HepG2 (cell line): Measurements from ENCODE around the gene SLC27A1. TPM values are rescaled to one million over a fixed set of nuclear protein-coding genes. Genes with fewer than 3 reads are reported as not detected.

Source experiments
- ATAC-seq: fragments of 200-7000 bp; cut with Tn5 transposase; 3 replicates; pipeline ENCODE4 v1.9.1; 2020; ENCODE audit warnings: mild to moderate bottlenecking, moderate library complexity
- BruUV-seq: library from RNA; stranded (reverse); fragments of 400-500 nt; replicated peaks from 2 replicates; lab custom pipeline; 2021; lab: Mats Ljungman, UMichigan
- CTCF ChIA-PET: fragments of 300-600 bp; formaldehyde crosslinking; extraction: SDS; loops from one replicate; lab custom pipeline; 2021; ENCODE audit warnings: low total read pairs, inconsistent platforms, low intra/inter-chr PET ratio; lab: Yijun Ruan, JAX
- POLR2A ChIA-PET: fragments of 350-600 bp; sonication (Branson Sonifier 250); formaldehyde crosslinking; loops from one replicate; lab custom pipeline; 2020; ENCODE audit warnings: antibody characterized with exemption, inconsistent platforms; lab: Yijun Ruan, JAX
- DNase-seq: peaks from one replicate; pipeline ENCODE4 v3.0.0-alpha.2; 2015; ENCODE audit warnings: low spot score
- FAIRE-seq: peaks from 3 replicates; lab custom pipeline; 2011; peaks lifted over from hg19 to GRCh38; lab: Jason Lieb, UNC
- H2AFZ ChIP-seq: one replicate; pipeline ENCODE4 v1.6.1; 2011; ENCODE audit warnings: low read length, inconsistent platforms
- H3K27ac ChIP-seq: fragments of 300-600 bp; 3 replicates; pipeline ENCODE4 v1.8.0; 2011; ENCODE audit warnings: mixed run types, mild to moderate bottlenecking, mixed read lengths, low read length, inconsistent platforms; ENCODE audit not compliant: insufficient read depth; ENCODE audit errors: extremely low read length
- H3K27me3 ChIP-seq, 2 experiments: fragments of 200-600 bp in 1 of 2; 2 replicates in 1 of 2; 3 replicates in 1 of 2; pipeline versions ENCODE4 v1.6.0 to v1.8.0; 2011; ENCODE audit warnings: low read length in 2 of 2, mild to moderate bottlenecking in 2 of 2, moderate library complexity in 2 of 2, inconsistent platforms in 1 of 2; ENCODE audit not compliant: insufficient read depth in 2 of 2, control insufficient read depth in 1 of 2
- H3K36me3 ChIP-seq, 2 experiments: fragments of 200-600 bp in 1 of 2; replicated peaks in 1 of 2; 2 replicates in 1 of 2; 3 replicates in 1 of 2; pipeline versions ENCODE4 v1.5.1 to v1.8.0; 2011; ENCODE audit warnings: low read length in 2 of 2, inconsistent platforms in 1 of 2; ENCODE audit not compliant: insufficient read depth in 2 of 2, control insufficient read depth in 1 of 2
- H3K4me1 ChIP-seq: 2 replicates; pipeline ENCODE4 v1.5.1; 2012; ENCODE audit warnings: low read length, inconsistent platforms; ENCODE audit not compliant: insufficient read depth
- H3K4me2 ChIP-seq: 2 replicates; pipeline ENCODE4 v1.6.0; 2011; ENCODE audit warnings: low read depth, low read length, inconsistent platforms
- H3K4me3 ChIP-seq, 3 experiments: fragments of 200-600 bp in 1 of 3; sonication (generic), shearing (Covaris generic) in 1 of 3; replicated peaks in 1 of 3; 2 replicates each; pipeline ENCODE4 v1.5.1; 2011 to 2016; ENCODE audit warnings: low read length in 3 of 3, inconsistent platforms in 2 of 3, low read depth in 2 of 3, mild to moderate bottlenecking in 2 of 3, control low read depth in 1 of 3, mixed read lengths in 1 of 3; ENCODE audit not compliant: insufficient read depth in 1 of 3
- H3K79me2 ChIP-seq: one replicate; pipeline ENCODE4 v1.6.1; 2011; ENCODE audit warnings: low read length, inconsistent platforms; ENCODE audit not compliant: insufficient read depth
- H3K9ac ChIP-seq: 2 replicates; pipeline ENCODE4 v1.6.0; 2011; ENCODE audit warnings: mild to moderate bottlenecking, low read depth, low read length, inconsistent platforms; ENCODE audit not compliant: insufficient read depth
- H3K9me3 ChIP-seq: 2 replicates; pipeline ENCODE4 v1.5.1; 2012; ENCODE audit warnings: mild to moderate bottlenecking, low read length
- H4K20me1 ChIP-seq: 2 replicates; pipeline ENCODE4 v1.6.0; 2011; ENCODE audit warnings: inconsistent platforms, mild to moderate bottlenecking, low read length, moderate library complexity; ENCODE audit not compliant: insufficient read depth
- JDP2 ChIP-seq: sonication (generic); formaldehyde crosslinking; IDR thresholded peaks from 2 replicates; pipeline ENCODE4 v1.8.1; 2022; ENCODE audit warnings: missing genetic modification reagents, borderline replicate concordance
- NFIB ChIP-seq: sonication (generic); formaldehyde crosslinking; IDR thresholded peaks from 2 replicates; pipeline ENCODE4 v1.9.0; 2021; ENCODE audit warnings: missing genetic modification reagents, mild to moderate bottlenecking, borderline replicate concordance
- PHB2 ChIP-seq: fragments of 450-650 bp; IDR thresholded peaks from 2 replicates; pipeline ENCODE4 v1.6.1; 2018; ENCODE audit not compliant: partially characterized antibody
- SNAPC4 ChIP-seq: sonication (generic); formaldehyde crosslinking; IDR thresholded peaks from 2 replicates; pipeline ENCODE4 v1.4.0; 2020; ENCODE audit warnings: mild to moderate bottlenecking, missing genetic modification reagents
- SP2 ChIP-seq: sonication (generic); formaldehyde crosslinking; IDR thresholded peaks from 2 replicates; pipeline ENCODE4 v1.5.1; 2020; ENCODE audit warnings: mild to moderate bottlenecking, missing genetic modification reagents
- THAP7 ChIP-seq: sonication (generic); formaldehyde crosslinking; IDR thresholded peaks from 2 replicates; pipeline ENCODE4 v1.8.1; 2023; ENCODE audit warnings: mild to moderate bottlenecking, missing genetic modification reagents
- TOPORS ChIP-seq: sonication (generic); formaldehyde crosslinking; IDR thresholded peaks from 2 replicates; pipeline ENCODE4 v1.8.0; 2023; ENCODE audit warnings: mild to moderate bottlenecking, missing genetic modification reagents
- ZC3H13 ChIP-seq: sonication (generic); formaldehyde crosslinking; IDR thresholded peaks from 2 replicates; pipeline ENCODE4 v1.8.1; 2023; ENCODE audit warnings: mild to moderate bottlenecking, missing genetic modification reagents, moderate library complexity
- ZNF605 ChIP-seq: sonication (generic); formaldehyde crosslinking; IDR thresholded peaks from 2 replicates; pipeline ENCODE4 v1.8.0; 2022; ENCODE audit warnings: mild to moderate bottlenecking, missing genetic modification reagents
- ZNF891 ChIP-seq: sonication (generic); formaldehyde crosslinking; IDR thresholded peaks from 2 replicates; pipeline ENCODE4 v1.5.0; 2020; ENCODE audit warnings: mild to moderate bottlenecking, missing genetic modification reagents
- WGBS: methylation state at CpG from one replicate; pipeline ENCODE4 v1.1.6; 2017; ENCODE audit warnings: low lambda C conversion rate; 5-methylcytosine and 5-hydroxymethylcytosine counted together
- in situ Hi-C: cut with HindIII; loops from 2 replicates; pipeline ENCODE4 v1.10.0; 2017; ENCODE audit warnings: low pct_unique_long_range_greater_than_20kb; ENCODE audit not compliant: extremely low pct_ligation_motif_present
- intact Hi-C: fragments of 100-400 bp; cut with micrococcal nuclease; formaldehyde crosslinking; loops from one replicate; pipeline ENCODE4 v1.10.0; 2022; ENCODE audit not compliant: unreplicated experiment
- polyA plus RNA-seq, 8 experiments: library from polyadenylated mRNA; depleted of rRNA in 3 of 8; stranded (reverse) in 7 of 8; unstranded in 1 of 8; fragments of >200 nt; fragmentation: Illumina TruSeq in 4 of 8; extraction: Trizol in 4 of 8; gene quantifications; 2 replicates each; pipeline versions ENCODE4 v1.2.1 to v1.2.3, GENCODE V29; 2011 to 2016; ENCODE audit warnings: low read depth in 4 of 8, missing spikeins in 1 of 8, mixed read lengths in 1 of 8; ENCODE audit not compliant: insufficient read depth in 1 of 8
- total RNA-seq, 5 experiments: library from RNA; depleted of rRNA; stranded (reverse); fragments of >200 nt; fragmentation: Illumina TruSeq; extraction: Trizol; gene quantifications; 2 replicates each; pipeline ENCODE4 v1.2.3, GENCODE V29; 2016; ENCODE audit warnings: low read depth in 1 of 5
- TF ChIP-seq, protein P1 (sequence below): sonication (generic); formaldehyde crosslinking; IDR thresholded peaks from 2 replicates; pipeline ENCODE4 v1.5.0; 2020; ENCODE audit warnings: mild to moderate bottlenecking, missing genetic modification reagents
- TF ChIP-seq, protein P2 (sequence below), 2 experiments: sonication (generic) in 1 of 2; formaldehyde crosslinking in 1 of 2; IDR thresholded peaks; 2 replicates each; pipeline versions ENCODE4 v1.5.1 to v1.6.1; 2011 to 2020; ENCODE audit warnings: borderline replicate concordance in 1 of 2, low read depth in 1 of 2, low read length in 1 of 2, mild to moderate bottlenecking in 1 of 2, missing genetic modification reagents in 1 of 2, moderate library complexity in 1 of 2

SLC27A1 gene
- total and polyA plus RNA-seq, 2 of the 13 experiments (the other 11 are each of a cell fraction or from before 2014, with no cell fraction given): 4.1 to 8.8 TPM

GRCh38 chr19:17448131-17448967, 22.0 kb upstream of the SLC27A1 start, which contains the start of gene TMEM221:
TSS of gene TMEM221 (minus strand) at chr19:17448668. CDS start at chr19:17448462, 206 bp downstream.
- in situ Hi-C loops: no loop called here
- Histone ChIP-seq H4K20me1 (no peaks in the 10 kb centered on the region), H3K27ac (no peak within 1 kb of the TSS), H3K4me2 (peak within 1 kb of the TSS; percentile 71), H3K36me3 (no peaks in the 10 kb centered on the region), H3K27me3 (no peaks in the 10 kb centered on the region; a peak in 1 of 5 replicates), H3K9me3 (no peaks in the 10 kb centered on the region), H3K4me3 (peak within 1 kb of the TSS; percentile 66 to 69 (median 67); a peak in 4 of 6 replicates), H3K4me1 (0 out of 2 replicates have a peak, but pooled peaks cover 7% of the 10 kb centered on the region), H3K9ac (peak within 1 kb of the TSS; percentile 22; the same call in 1 of the 2 replicates), H2AFZ (no peak within 1 kb of the TSS), H3K79me2 (no peaks in the 10 kb centered on the region)
- ChIA-PET POLR2A (interaction anchor here (0.7 to 1.1 kb wide), 2 partner anchors 41 to 158 kb away, joined by 3 read pairs; no protein-coding TSS in a partner anchor), CTCF (interaction anchor here (1.0 kb wide), 1 partner anchor 102 kb away, joined by 3 read pairs; no protein-coding TSS in a partner anchor)
- no peak for FAIRE-seq
- DNase-seq: no peak
- intact Hi-C loops: loop anchor here (1.0 kb wide), 1 partner anchor 20 kb away; no protein-coding TSS in a partner anchor
- peak; percentile 90 for ATAC-seq
- no TSS peak for BruUV-seq
- 4% methylated on average over 19 of the region's 81 CpGs for WGBS
- TF ChIP-seq TOPORS (CRISPR knock-in tag) (no peak), NFIB (CRISPR knock-in tag) (no peak), SNAPC4 (CRISPR knock-in tag) (no peak), PHB2 (no peak), SP2 (CRISPR knock-in tag) (no peak), JDP2 (CRISPR knock-in tag) (no peak), ZNF605 (CRISPR knock-in tag) (no peak), THAP7 (CRISPR knock-in tag) (no peak), ZC3H13 (CRISPR knock-in tag) (no peak), ZNF891 (CRISPR knock-in tag) (no peak)
- TF ChIP-seq, protein P1, sequence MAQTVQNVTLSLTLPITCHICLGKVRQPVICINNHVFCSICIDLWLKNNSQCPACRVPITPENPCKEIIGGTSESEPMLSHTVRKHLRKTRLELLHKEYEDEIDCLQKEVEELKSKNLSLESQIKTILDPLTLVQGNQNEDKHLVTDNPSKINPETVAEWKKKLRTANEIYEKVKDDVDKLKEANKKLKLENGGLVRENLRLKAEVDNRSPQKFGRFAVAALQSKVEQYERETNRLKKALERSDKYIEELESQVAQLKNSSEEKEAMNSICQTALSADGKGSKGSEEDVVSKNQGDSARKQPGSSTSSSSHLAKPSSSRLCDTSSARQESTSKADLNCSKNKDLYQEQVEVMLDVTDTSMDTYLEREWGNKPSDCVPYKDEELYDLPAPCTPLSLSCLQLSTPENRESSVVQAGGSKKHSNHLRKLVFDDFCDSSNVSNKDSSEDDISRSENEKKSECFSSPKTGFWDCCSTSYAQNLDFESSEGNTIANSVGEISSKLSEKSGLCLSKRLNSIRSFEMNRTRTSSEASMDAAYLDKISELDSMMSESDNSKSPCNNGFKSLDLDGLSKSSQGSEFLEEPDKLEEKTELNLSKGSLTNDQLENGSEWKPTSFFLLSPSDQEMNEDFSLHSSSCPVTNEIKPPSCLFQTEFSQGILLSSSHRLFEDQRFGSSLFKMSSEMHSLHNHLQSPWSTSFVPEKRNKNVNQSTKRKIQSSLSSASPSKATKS (CRISPR knock-in tag): no peak
- TF ChIP-seq, protein P2, sequence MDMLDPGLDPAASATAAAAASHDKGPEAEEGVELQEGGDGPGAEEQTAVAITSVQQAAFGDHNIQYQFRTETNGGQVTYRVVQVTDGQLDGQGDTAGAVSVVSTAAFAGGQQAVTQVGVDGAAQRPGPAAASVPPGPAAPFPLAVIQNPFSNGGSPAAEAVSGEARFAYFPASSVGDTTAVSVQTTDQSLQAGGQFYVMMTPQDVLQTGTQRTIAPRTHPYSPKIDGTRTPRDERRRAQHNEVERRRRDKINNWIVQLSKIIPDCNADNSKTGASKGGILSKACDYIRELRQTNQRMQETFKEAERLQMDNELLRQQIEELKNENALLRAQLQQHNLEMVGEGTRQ (IDR thresholded peaks at IDR 0.05; ENCODE audit: low read depth, low read length): no peak
- TF ChIP-seq, protein P2 (CRISPR knock-in tag; IDR thresholded peaks at IDR 0.05; ENCODE audit: borderline replicate concordance): no peak
